Measurements from ENCODE around the gene CAMKMT. TPM values are rescaled to one million over a fixed set of nuclear protein-coding genes. Genes with fewer than 3 reads are reported as not detected.

Gene CAMKMT
- total RNA-seq, 4 donors from 2014 or later = 2.9 to 18.8 (median 11.2) TPM

GRCh38 chr2:44462934-44463849, 101.4 kb downstream of the CAMKMT start:
- DNase-seq = no peak
- no peaks in the 10 kb centered on the region for H3K27me3 ChIP-seq
- TF ChIP-seq POLR2A (IDR thresholded peaks at IDR 0.05) (no peak), CTCF (IDR thresholded peaks at IDR 0.05) (no peak)
- intact Hi-C loops (cut with DNase I; ENCODE audit: low total_unique reads) = no loop called here
- peaks cover 0 to 14% of the 10 kb centered on the region in 2 donors for H3K9me3 ChIP-seq
- H3K36me3 ChIP-seq = no peaks in the 10 kb centered on the region
- no peak overlapping the region for H3K4me3 ChIP-seq
- H3K27ac ChIP-seq = no peak overlapping the region
- H3K4me1 ChIP-seq = no peaks in the 10 kb centered on the region

GRCh38 chr2:44464437-44464836, 102.7 kb downstream of the CAMKMT start:
- no peak overlapping the region for H3K27ac ChIP-seq
- peaks cover 0 to 14% of the 10 kb centered on the region in 2 donors for H3K9me3 ChIP-seq
- no peak for DNase-seq
- intact Hi-C loops (cut with DNase I; ENCODE audit: low total_unique reads) = no loop called here
- H3K27me3 ChIP-seq = no peaks in the 10 kb centered on the region
- H3K4me3 ChIP-seq = no peak overlapping the region
- H3K36me3 ChIP-seq = no peaks in the 10 kb centered on the region
- H3K4me1 ChIP-seq = no peaks in the 10 kb centered on the region
- TF ChIP-seq POLR2A (IDR thresholded peaks at IDR 0.05) (no peak), CTCF (IDR thresholded peaks at IDR 0.05) (no peak)

GRCh38 chr2:44470151-44470550, 108.4 kb downstream of the CAMKMT start:
- H3K4me3 ChIP-seq = no peak overlapping the region
- no peaks in the 10 kb centered on the region for H3K4me1 ChIP-seq
- H3K27me3 ChIP-seq = no peaks in the 10 kb centered on the region
- no peaks in the 10 kb centered on the region for H3K36me3 ChIP-seq
- intact Hi-C loops (cut with DNase I; ENCODE audit: low total_unique reads) = no loop called here
- DNase-seq = no peak
- TF ChIP-seq POLR2A (IDR thresholded peaks at IDR 0.05) = no peak
- TF ChIP-seq CTCF (IDR thresholded peaks at IDR 0.05) = no peak
- peaks cover 0 to 4% of the 10 kb centered on the region in 2 donors for H3K9me3 ChIP-seq
- H3K27ac ChIP-seq = no peak overlapping the region

- TF ChIP-seq POLR2A (IDR thresholded peaks at IDR 0.05) = no peak
- no peak for TF ChIP-seq CTCF (IDR thresholded peaks at IDR 0.05)
- Histone ChIP-seq H3K4me1 (no peaks in the 10 kb centered on the region), H3K36me3 (no peaks in the 10 kb centered on the region), H3K4me3 (no peak overlapping the region), H3K9me3 (no peaks in the 10 kb centered on the region), H3K27me3 (no peaks in the 10 kb centered on the region), H3K27ac (no peak overlapping the region)
- DNase-seq = no peak
- intact Hi-C loops (cut with DNase I; ENCODE audit: low total_unique reads) = no loop called here
These were observed 116.1 kb downstream of the CAMKMT start for GRCh38 chr2:44477657-44478414.
